GM18498 (cell line): ENCODE measurements around the gene GLIPR1.
"Not testable (repeated sequence)": the region's sequence is repeated elsewhere in the genome, so short reads cannot be mapped to it uniquely, and the experiment has no call there.

Experiments used
- ATAC-seq: cut with Tn5 transposase; IDR thresholded peaks from one replicate; pipeline ENCODE4 v1.9.1; 2021; ENCODE audit warnings: mild to moderate bottlenecking, moderate library complexity; ENCODE audit not compliant: unreplicated experiment

GLIPR1 gene

GRCh38 chr12:75480469-75480949 lies at the start of gene GLIPR1:
Gene GLIPR1, plus strand, starts transcription at chr12:75480755. Its CDS starts 126 bp downstream, at chr12:75480881.
- peak; percentile 90 for ATAC-seq

DNA sequence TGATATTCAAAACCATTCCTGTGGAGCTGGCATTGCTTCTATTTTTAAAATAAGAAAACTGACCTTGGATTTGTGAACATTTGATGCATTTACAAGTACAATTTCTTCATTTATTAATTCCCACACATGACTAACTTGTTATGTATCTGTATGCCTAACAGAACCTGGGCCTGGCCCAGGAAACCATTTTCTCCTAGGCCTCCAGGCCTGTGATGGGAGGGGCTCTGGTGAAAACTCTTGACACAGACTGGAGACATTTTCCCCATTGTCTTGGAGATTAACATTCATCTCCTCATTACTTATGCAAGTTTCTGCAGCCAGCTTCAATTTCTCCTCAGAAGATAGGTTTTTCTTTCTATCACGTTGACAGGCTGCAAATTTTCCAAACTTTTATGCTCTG lies 47.6 kb upstream of the GLIPR1 start:
- no peak for ATAC-seq

DNA sequence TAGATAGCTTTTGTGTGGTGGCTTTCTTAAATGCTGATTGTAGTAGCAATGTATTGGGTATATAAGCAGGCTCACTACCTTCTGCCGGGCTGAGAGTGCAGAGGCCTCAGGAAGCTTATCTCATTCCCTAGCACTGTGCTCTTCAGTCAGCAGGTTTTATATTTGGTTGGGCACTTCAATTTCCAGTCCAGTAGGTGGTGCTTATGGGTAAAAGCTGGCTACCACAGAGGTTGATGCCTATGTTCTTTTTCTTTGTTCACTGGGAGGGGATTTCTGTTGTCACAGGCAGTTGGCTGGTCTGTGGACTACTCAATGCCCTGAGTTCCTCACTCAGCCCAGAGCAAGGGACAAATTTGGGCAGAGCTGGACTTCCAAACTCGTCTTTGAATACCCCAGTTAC lies 43.0 kb upstream of the GLIPR1 start:
- peak; percentile 81 for ATAC-seq

GRCh38 chr12:75438059-75438754 lies 42.3 kb upstream of the GLIPR1 start:
- ATAC-seq, result no peak

DNA sequence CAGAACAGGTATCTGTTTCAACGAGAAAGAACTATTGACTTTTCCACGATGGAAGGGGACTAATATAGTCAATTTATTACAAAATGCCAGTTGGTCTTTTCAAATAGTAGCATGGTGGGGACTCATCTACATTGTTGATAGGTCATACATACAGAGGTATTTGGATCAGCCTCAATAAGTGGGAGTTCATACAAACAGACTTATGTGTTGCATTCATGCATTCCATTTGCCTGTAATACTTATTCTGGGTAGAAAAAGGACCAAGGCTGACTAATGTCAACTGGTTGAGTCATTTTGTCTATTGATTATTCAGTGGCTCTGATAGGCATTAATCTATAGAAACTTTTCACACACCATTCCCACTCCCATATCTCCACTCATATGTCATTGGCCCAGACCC lies 41.5 kb upstream of the GLIPR1 start:
- no peak for ATAC-seq

DNA sequence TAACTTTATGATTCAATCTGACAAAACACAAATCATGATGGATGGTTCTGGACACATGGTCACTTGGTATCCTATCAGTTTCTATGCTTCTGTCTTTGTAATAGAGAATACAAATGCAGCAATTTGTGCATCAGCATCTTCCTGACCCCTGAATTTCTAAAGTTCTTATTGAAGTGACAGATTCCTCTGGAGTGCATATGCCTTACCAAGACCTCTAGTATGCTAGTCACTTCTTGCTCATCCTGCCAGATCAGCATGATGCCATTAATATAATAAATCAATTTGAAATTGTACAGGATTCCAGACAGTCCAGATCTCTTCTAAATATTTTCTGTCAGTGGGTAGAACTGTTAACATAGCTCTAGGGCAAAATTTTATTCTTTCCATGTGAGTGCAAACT lies 40.6 kb upstream of the GLIPR1 start:
- ATAC-seq, result no peak

- ATAC-seq, result not testable (repeated sequence)
Measured at GRCh38 chr12:75441687-75442449, 38.7 kb upstream of the GLIPR1 start.

- ATAC-seq, result not testable (repeated sequence)
Measured at GRCh38 chr12:75442454-75442853, 38.1 kb upstream of the GLIPR1 start.

DNA sequence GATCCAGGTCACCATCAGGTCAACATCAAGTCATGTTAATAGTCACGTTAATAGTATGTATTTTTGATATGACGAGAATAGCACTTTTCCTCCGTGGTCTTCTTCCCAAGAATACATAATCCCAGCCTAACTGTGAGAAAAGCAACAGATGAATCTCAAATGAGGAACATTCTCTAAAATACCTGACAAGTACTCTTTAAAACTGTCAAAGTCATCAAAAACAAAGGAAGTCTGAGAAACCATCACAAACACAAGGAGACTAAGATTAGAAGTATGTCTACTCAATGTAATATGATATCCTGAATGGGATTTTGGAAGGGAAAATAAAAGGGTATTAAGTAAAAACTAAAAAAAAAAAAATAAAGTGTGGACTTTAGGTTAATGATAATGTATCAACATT lies 36.8 kb upstream of the GLIPR1 start:
- ATAC-seq, result no peak

- ATAC-seq, result no peak
Measured at GRCh38 chr12:75444429-75445136, 36.0 kb upstream of the GLIPR1 start.

- ATAC-seq, result not testable (repeated sequence)
Measured at GRCh38 chr12:75445137-75445507, 35.4 kb upstream of the GLIPR1 start.

DNA sequence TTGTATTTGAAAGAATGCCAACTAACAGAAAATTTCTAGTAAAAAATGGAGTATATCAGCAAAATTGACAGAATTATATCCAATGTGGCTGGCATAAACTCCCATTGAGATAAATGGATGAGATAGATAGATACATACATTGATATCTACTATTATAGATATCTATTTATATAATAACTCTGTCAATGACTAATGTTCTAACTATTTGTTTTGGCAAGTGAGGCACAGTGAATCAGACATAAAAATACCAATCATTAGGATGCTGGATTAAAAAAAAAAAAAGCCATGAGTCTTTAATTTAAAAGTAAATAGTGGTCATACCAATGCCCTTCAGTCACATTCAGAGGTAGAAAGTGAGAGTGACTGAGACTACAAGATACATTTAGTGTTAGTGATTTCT lies 33.7 kb upstream of the GLIPR1 start:
- ATAC-seq, result no peak

GRCh38 chr12:75447691-75448393 lies 32.7 kb upstream of the GLIPR1 start:
- ATAC-seq, result no peak

DNA sequence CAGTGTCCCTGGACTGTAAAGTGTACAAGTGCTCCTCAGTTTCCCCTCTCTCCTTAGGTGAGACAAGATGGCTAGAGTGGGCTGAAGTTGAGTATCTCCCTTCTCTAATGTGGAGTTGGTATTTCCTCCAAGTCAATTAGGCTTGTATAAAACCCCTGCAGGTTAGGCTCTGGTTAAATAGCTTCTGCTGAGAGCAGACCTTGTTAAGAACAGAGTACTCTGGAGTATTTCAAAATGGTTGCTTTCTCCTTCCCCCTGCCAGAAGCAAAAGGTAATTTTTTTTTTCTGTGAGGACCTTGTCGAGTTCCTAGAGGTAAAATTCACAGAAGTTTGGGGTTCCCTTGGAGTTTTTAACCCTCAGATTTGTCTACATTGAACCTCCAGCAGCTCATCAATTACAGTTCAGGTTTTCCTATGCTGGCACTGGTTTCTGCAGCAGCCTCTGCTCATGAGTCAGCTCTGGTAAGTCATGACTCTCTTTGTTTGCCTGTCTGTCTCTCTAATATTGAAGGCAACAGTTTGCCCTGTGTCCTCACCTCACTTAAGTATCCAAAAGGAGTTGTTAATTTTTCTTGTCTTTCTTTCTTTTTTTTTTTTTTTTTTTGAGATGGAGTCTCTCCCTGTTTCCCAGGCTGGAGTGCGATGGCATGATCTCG lies 27.8 kb upstream of the GLIPR1 start:
- ATAC-seq, result no peak

DNA sequence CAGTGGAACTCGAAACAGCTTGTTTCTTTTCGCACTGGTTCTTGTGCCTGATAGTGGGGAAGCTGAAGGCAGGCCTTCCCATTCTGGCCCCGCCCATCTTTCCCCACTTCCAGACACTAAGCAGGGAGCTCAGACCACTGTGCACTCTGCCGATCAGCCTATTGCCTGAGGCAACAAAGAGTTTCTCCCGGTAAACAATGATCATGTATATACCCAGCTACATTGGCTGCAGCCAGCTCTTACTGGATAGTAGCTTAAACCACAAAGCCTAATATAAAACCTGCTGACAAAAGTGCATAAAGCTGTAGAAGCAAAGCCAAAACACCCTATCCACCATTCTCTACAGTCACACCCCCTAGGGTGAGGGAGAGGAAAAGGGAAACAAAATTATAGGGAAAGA lies 24.7 kb upstream of the GLIPR1 start:
- ATAC-seq, result no peak

DNA sequence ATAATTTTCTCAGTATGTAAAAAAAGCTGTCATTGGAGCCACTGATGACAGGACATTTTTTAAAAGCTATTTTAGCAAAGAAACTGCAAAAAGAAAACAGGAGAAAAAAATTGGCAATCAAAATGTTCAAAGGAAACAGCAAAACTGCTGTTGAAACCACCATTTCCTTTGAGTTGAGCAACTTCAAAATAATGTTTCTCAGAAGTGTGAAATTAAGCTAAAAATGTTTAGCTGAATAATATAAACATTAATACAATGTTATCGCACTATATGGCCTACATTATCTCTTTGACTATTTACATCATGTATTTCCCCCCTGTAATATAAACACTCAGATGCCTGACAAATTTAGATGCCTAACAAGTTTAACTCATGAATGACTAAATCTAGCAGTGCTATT lies 23.4 kb upstream of the GLIPR1 start:
- ATAC-seq, result no peak

DNA sequence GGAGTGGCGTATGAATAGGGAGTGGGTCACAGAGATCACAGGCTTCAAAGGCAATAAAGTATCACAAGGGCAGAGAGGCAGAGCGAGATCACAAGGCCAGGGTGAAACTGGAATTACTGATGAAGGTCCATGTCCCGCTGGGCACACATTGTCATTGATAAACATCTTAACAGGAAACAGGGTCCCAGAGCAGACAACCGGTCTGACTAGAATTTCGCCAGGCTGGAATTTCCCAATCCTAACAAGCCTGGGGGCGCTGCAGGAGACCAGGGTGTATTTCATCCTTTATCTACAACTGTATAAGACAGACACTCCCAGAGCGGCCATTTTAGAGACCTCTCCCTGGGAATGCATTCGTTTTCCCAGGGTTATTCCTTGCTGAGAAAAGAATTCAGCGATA lies 22.7 kb upstream of the GLIPR1 start:
- not testable (repeated sequence) for ATAC-seq

DNA sequence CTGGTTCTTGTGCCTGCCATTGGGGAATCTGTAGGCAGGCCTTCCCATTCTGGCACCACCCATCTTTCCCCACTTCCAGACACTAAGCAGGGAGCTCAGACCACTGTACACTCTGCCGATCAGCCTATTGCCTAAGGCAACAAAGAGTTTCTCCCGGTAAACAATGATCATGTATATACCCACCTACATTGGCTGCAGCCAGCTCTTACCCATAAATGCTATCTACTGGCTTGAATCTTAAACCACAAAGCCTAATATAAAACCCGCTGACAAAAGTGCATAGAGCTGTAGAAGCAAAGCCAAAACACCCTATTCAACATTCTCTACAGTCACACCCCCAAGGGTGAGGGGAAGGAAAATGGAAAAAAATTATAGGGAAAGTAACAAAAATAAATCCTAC lies 20.8 kb upstream of the GLIPR1 start:
- no peak for ATAC-seq

DNA sequence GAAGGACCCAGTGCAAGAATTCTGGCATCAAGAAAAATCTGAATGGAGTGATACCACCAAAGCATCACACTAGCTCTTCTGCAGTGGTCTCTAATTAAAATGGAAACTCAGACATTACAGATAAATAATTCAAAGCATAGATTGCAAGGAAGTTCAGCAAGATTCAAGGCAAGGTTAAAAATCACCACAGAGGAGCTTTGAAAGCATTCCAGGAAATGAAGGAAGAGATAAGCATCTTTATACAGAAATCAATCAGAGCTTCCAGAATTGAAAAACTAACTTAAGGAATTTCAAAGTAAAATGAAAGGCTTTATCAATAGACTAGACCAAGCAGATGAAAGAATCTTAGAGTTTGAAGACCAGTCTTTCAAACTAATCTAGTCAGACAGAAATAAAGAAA lies 20.4 kb upstream of the GLIPR1 start:
- ATAC-seq, result no peak
